Hepatocyte (in vitro differentiated cells): Measurements from ENCODE around the gene ZNF462. TPM values are rescaled to one million over a fixed set of nuclear protein-coding genes. Genes with fewer than 3 reads are reported as not detected.
"Not testable (repeated sequence)": the region's sequence is repeated elsewhere in the genome, so short reads cannot be mapped to it uniquely, and the experiment has no call there.

ENCODE experiments used
- DNase-seq: peaks from one replicate; pipeline ENCODE4 v3.0.0-alpha.2; 2016; ENCODE audit warnings: low spot score
- H2AFZ ChIP-seq: fragments of 200-600 bp; sonication (generic); 2 replicates; pipeline ENCODE4 v1.6.0; 2016; ENCODE audit warnings: antibody characterized with exemption, mild to moderate bottlenecking
- H3K27ac ChIP-seq: fragments of 200-600 bp; sonication (generic); 2 replicates; pipeline ENCODE4 v1.5.1; 2016; ENCODE audit warnings: mild to moderate bottlenecking
- H3K27me3 ChIP-seq: fragments of 200-600 bp; sonication (generic); 2 replicates; pipeline ENCODE4 v1.6.1; 2016
- H3K36me3 ChIP-seq: fragments of 200-600 bp; sonication (generic); replicated peaks from 2 replicates; pipeline ENCODE4 v1.5.1; 2016; ENCODE audit warnings: low read depth; ENCODE audit not compliant: insufficient read depth
- H3K4me1 ChIP-seq: fragments of 200-600 bp; sonication (generic); 2 replicates; pipeline ENCODE4 v1.5.1; 2016; ENCODE audit warnings: mild to moderate bottlenecking, moderate library complexity; ENCODE audit not compliant: insufficient read depth
- H3K4me2 ChIP-seq: fragments of 200-600 bp; sonication (generic); 2 replicates; pipeline ENCODE4 v1.6.0; 2016
- H3K4me3 ChIP-seq: fragments of 200-600 bp; sonication (generic); 2 replicates; pipeline ENCODE4 v1.5.1; 2016; ENCODE audit warnings: mild to moderate bottlenecking
- H3K79me2 ChIP-seq: fragments of 200-600 bp; sonication (generic); 2 replicates; pipeline ENCODE4 v1.6.0; 2017; ENCODE audit warnings: mild to moderate bottlenecking
- H3K9me2 ChIP-seq: fragments of 200-600 bp; sonication (generic); replicated peaks from 2 replicates; pipeline ENCODE4 v1.6.0; 2017; ENCODE audit warnings: mild to moderate bottlenecking; ENCODE audit not compliant: insufficient read depth
- H3K9me3 ChIP-seq: fragments of 200-600 bp; sonication (generic); 2 replicates; pipeline ENCODE4 v1.5.1; 2016; ENCODE audit warnings: low read depth, mild to moderate bottlenecking
- H4K20me1 ChIP-seq: fragments of 200-600 bp; sonication (generic); 2 replicates; pipeline ENCODE4 v1.6.0; 2016; ENCODE audit warnings: mild to moderate bottlenecking; ENCODE audit not compliant: insufficient read depth, poor library complexity, severe bottlenecking
- CTCF ChIP-seq: fragments of 200-600 bp; sonication (generic); IDR thresholded peaks from 2 replicates; pipeline ENCODE4 v1.5.1; 2016; ENCODE audit warnings: antibody characterized with exemption, mild to moderate bottlenecking; ENCODE audit not compliant: poor library complexity
- EZH2 ChIP-seq: fragments of 200-600 bp; sonication (generic); IDR thresholded peaks from 2 replicates; pipeline ENCODE4 v1.6.1; 2016; ENCODE audit warnings: antibody characterized with exemption, mild to moderate bottlenecking, borderline replicate concordance
- EZH2phosphoT487 ChIP-seq: fragments of 200-600 bp; sonication (generic); IDR thresholded peaks from one replicate; pipeline ENCODE4 v1.6.1; 2018; ENCODE audit warnings: antibody characterized with exemption, mild to moderate bottlenecking, low read depth, moderate library complexity; ENCODE audit not compliant: unreplicated experiment, severe bottlenecking
- WGBS: methylation state at CpG from one replicate; pipeline ENCODE4 v1.1.6; 2016; ENCODE audit warnings: low lambda C conversion rate; ENCODE audit errors: missing lambda C conversion rate; 5-methylcytosine and 5-hydroxymethylcytosine counted together
- polyA plus RNA-seq: library from polyadenylated mRNA; unstranded; fragments of >200 nt; fragmentation: Nextera tagmentation; extraction: Ambion mirVana; gene quantifications from 2 replicates; pipeline ENCODE4 v1.2.1, GENCODE V29; 2016
- total RNA-seq: library from RNA; depleted of rRNA; stranded (reverse); fragments of >200 nt; gene quantifications from 2 replicates; pipeline ENCODE4 v1.2.3, GENCODE V29; 2014

Gene ZNF462
- total and polyA plus RNA-seq, 2 experiments from 2014 or later: 7.8 to 27.5 TPM

DNA sequence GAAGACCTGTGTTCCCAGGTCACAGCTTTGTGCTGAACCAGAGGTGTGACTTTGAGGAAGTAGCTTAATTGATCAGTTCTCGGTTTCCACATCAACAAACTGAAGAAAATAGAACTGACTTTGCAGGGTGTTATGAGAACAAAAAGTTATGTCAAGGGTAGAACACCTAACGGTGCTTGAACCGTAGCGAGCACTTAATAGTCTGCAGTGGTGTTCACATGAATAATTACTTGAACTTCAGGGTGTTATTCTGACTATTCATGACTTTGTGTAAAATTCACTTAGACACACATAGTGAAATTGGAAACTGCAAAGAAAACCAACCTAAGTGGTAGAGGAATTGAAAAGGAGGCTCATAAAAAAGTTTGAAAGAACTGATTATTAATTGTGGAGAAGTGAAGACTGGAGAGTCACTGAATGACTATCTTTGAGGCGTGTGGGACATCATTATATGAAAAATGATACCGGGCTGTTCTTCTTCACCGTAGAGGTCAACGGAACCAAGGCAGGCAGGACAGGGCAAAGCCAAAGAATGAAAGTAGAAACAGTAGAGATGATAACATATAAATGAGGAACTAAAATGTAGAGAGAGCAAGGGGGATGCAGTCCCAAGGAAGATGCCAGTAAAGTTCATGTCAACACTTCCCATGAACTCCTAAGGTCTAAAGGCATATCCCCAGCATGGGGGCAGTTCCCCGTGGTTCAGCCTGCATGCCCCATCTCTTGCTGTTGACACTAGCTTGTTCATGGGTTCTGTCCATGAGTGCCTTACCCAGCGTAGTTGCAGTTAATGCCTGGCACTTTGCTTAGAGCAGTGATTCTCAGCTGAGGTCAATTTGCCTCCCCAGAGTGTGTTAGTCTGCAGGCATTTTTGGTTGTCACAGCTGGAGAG is 118.7 kb downstream of the ZNF462 start:
- no peak for DNase-seq
- no peaks in the 10 kb centered on the region for H3K9me3 ChIP-seq
- H3K27me3 ChIP-seq: no peaks in the 10 kb centered on the region
- H3K4me1 ChIP-seq: no peaks in the 10 kb centered on the region
- no peaks in the 10 kb centered on the region for H4K20me1 ChIP-seq
- WGBS: 94% methylated on average over 10 of the region's 10 CpGs
- no peak overlapping the region for H3K27ac ChIP-seq
- TF ChIP-seq EZH2phosphoT487 (no peak), CTCF (no peak), EZH2 (no peak)
- H3K36me3 ChIP-seq: peaks cover 8% of the 10 kb centered on the region
- no peak overlapping the region for H3K4me2 ChIP-seq
- no peaks in the 10 kb centered on the region for H3K79me2 ChIP-seq
- no peak overlapping the region for H3K4me3 ChIP-seq
- H3K9me2 ChIP-seq: no peaks in the 10 kb centered on the region
- no peak overlapping the region for H2AFZ ChIP-seq

- Histone ChIP-seq H2AFZ (no peak overlapping the region), H3K4me3 (no peak overlapping the region), H3K27ac (no peak overlapping the region), H3K4me2 (no peak overlapping the region), H3K27me3 (no peaks in the 10 kb centered on the region), H3K9me3 (no peaks in the 10 kb centered on the region), H4K20me1 (no peaks in the 10 kb centered on the region), H3K4me1 (no peaks in the 10 kb centered on the region), H3K36me3 (peaks cover 9% of the 10 kb centered on the region), H3K9me2 (no peaks in the 10 kb centered on the region), H3K79me2 (no peaks in the 10 kb centered on the region)
- WGBS: 96% methylated on average over 9 of the region's 9 CpGs
- no peak for TF ChIP-seq EZH2phosphoT487
- no peak for TF ChIP-seq EZH2
- no peak for TF ChIP-seq CTCF
- no peak for DNase-seq
Observed at GRCh38 chr9:106982636-106983035, 119.7 kb downstream of the ZNF462 start.

GRCh38 chr9:106983346-106983745 is 120.4 kb downstream of the ZNF462 start:
- Histone ChIP-seq H4K20me1 (no peaks in the 10 kb centered on the region), H3K9me3 (no peaks in the 10 kb centered on the region), H3K79me2 (no peaks in the 10 kb centered on the region), H3K27ac (no peak overlapping the region), H3K36me3 (peaks cover 9% of the 10 kb centered on the region), H3K4me1 (no peaks in the 10 kb centered on the region), H3K9me2 (no peaks in the 10 kb centered on the region), H3K4me3 (no peak overlapping the region), H3K27me3 (no peaks in the 10 kb centered on the region), H2AFZ (no peak overlapping the region), H3K4me2 (no peak overlapping the region)
- no peak for TF ChIP-seq CTCF
- no peak for TF ChIP-seq EZH2phosphoT487
- no peak for TF ChIP-seq EZH2
- WGBS: 80% methylated on average over 2 of the region's 2 CpGs
- no peak for DNase-seq

- not testable (repeated sequence) for H3K27ac ChIP-seq, H3K79me2 ChIP-seq, H2AFZ ChIP-seq, H3K9me3 ChIP-seq, H3K27me3 ChIP-seq, H3K4me3 ChIP-seq, H3K9me2 ChIP-seq, H3K4me1 ChIP-seq, H3K4me2 ChIP-seq, H4K20me1 ChIP-seq, DNase-seq
- peaks cover 14% of the 10 kb centered on the region for H3K36me3 ChIP-seq
- WGBS: 97% methylated on average over 2 of the region's 2 CpGs
Observed at GRCh38 chr9:106989904-106990303, 126.9 kb downstream of the ZNF462 start.
